Epithelial cell of esophagus (primary cell): ENCODE results near the gene DEXI.
"Not testable (repeated sequence)": the region's sequence is repeated elsewhere in the genome, so short reads cannot be mapped to it uniquely, and the experiment has no call there.

Source experiments
- DNase-seq: peaks from one replicate; pipeline ENCODE4 v3.0.0; 2010; ENCODE audit warnings: low read depth
- H3K4me3 ChIP-seq: 2 replicates; pipeline ENCODE4 v1.5.1; 2011; ENCODE audit warnings: mild to moderate bottlenecking, low read length, control low read depth
- CTCF ChIP-seq: IDR thresholded peaks from 2 replicates; pipeline ENCODE4 v1.5.1; 2011; ENCODE audit warnings: low read depth, mild to moderate bottlenecking, low read length, control low read depth, inconsistent platforms; ENCODE audit not compliant: insufficient read depth; ENCODE audit errors: missing control alignments

The DEXI gene

GRCh38 chr16:10927497-10928112, 14.7 kb downstream of the DEXI start:
- DNase-seq = no peak
- H3K4me3 ChIP-seq = no peak overlapping the region
- no peak for TF ChIP-seq CTCF

GRCh38 chr16:10926867-10927266, 15.4 kb downstream of the DEXI start:
- no peak overlapping the region for H3K4me3 ChIP-seq
- DNase-seq = no peak
- no peak for TF ChIP-seq CTCF

GRCh38 chr16:10926094-10926493, 16.2 kb downstream of the DEXI start:
- TF ChIP-seq CTCF = no peak
- no peak overlapping the region for H3K4me3 ChIP-seq
- DNase-seq = no peak

- not testable (repeated sequence) for DNase-seq, H3K4me3 ChIP-seq
Observed at GRCh38 chr16:10925285-10925684, 17.0 kb downstream of the DEXI start.

GRCh38 chr16:10923650-10924214, 18.5 kb downstream of the DEXI start:
- H3K4me3 ChIP-seq = no peak overlapping the region
- no peak for TF ChIP-seq CTCF
- no peak for DNase-seq

- no peak for DNase-seq
- no peak overlapping the region for H3K4me3 ChIP-seq
- TF ChIP-seq CTCF = no peak
Observed at GRCh38 chr16:10923146-10923649, 19.1 kb downstream of the DEXI start.

GRCh38 chr16:10922328-10923145, 19.7 kb downstream of the DEXI start:
- DNase-seq = no peak
- no peak for TF ChIP-seq CTCF
- H3K4me3 ChIP-seq = no peak overlapping the region
